Body of pancreas (tissue), 4 donors: Measurements from ENCODE around the gene TOR1AIP1.

Experiments used
- POLR2A ChIP-seq, 3 donors: fragments of 450-650 bp; IDR thresholded peaks; one replicate each; pipeline ENCODE4 v1.6.1; 2016; ENCODE audit warnings: antibody characterized with exemption in 3 of 3, mild to moderate bottlenecking in 2 of 3
- TF ChIP-seq, protein P1 (sequence below), 7 experiments: fragments of 450-650 bp in 4 of 7; fragments of 200-600 bp in 3 of 7; sonication (generic) in 3 of 7; IDR thresholded peaks; one replicate each; pipeline ENCODE4 v1.5.1; 2016 to 2019; ENCODE audit warnings: antibody characterized with exemption in 7 of 7

DNA sequence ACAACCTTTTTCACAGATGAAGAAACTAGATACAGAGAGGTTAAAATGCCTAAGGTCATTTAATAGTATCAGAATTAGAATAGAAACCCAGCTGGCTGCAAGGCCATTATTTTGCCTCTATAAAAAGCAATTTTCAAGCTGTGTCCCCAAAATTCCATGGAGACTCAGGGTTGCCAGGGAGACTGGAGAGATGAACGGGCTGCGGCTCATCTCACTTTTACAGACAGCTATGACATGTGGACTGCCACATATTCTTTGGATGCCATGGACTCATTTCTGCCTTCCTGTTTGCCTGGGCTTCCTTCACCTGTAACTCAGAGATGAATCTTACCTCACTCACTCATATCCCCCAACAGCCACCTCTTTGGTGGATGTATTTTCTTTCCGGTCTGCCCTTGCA, 21.4 kb upstream of the TOR1AIP1 start:
- TF ChIP-seq, protein P1, sequence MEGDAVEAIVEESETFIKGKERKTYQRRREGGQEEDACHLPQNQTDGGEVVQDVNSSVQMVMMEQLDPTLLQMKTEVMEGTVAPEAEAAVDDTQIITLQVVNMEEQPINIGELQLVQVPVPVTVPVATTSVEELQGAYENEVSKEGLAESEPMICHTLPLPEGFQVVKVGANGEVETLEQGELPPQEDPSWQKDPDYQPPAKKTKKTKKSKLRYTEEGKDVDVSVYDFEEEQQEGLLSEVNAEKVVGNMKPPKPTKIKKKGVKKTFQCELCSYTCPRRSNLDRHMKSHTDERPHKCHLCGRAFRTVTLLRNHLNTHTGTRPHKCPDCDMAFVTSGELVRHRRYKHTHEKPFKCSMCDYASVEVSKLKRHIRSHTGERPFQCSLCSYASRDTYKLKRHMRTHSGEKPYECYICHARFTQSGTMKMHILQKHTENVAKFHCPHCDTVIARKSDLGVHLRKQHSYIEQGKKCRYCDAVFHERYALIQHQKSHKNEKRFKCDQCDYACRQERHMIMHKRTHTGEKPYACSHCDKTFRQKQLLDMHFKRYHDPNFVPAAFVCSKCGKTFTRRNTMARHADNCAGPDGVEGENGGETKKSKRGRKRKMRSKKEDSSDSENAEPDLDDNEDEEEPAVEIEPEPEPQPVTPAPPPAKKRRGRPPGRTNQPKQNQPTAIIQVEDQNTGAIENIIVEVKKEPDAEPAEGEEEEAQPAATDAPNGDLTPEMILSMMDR (IDR thresholded peaks at IDR 0.05), result no peak
- no peak for TF ChIP-seq POLR2A (IDR thresholded peaks at IDR 0.05)
